Fibroblast of lung (primary cell): ENCODE results near the gene LRRFIP1. TPM values are rescaled to one million over a fixed set of nuclear protein-coding genes. Genes with fewer than 3 reads are reported as not detected.
A peak's percentile ranks its signal among the peaks of the same experiment; 100 is the strongest.

Experiments
- DNase-seq, 2 donors: peaks; one replicate each; pipeline versions ENCODE4 v3.0.0 to v3.0.0-alpha.2; 2010; ENCODE audit warnings: low read depth in 2 of 2
- H2AFZ ChIP-seq: 2 replicates; pipeline ENCODE4 v1.5.1; 2012; ENCODE audit warnings: low read length, control low read depth, inconsistent platforms
- H3K27ac ChIP-seq: 2 replicates; pipeline ENCODE4 v1.5.1; 2011; ENCODE audit warnings: low read length, control low read depth; ENCODE audit not compliant: insufficient read depth
- H3K27me3 ChIP-seq: 2 replicates; pipeline ENCODE4 v1.5.1; 2011; ENCODE audit warnings: mild to moderate bottlenecking, low read length; ENCODE audit not compliant: control insufficient read depth, insufficient read depth
- H3K36me3 ChIP-seq: 2 replicates; pipeline ENCODE4 v1.5.1; 2011; ENCODE audit warnings: low read length; ENCODE audit not compliant: control insufficient read depth, insufficient read depth
- H3K4me1 ChIP-seq: 2 replicates; pipeline ENCODE4 v1.5.1; 2011; ENCODE audit warnings: low read length; ENCODE audit not compliant: control insufficient read depth, insufficient read depth; ENCODE audit errors: extremely low read depth
- H3K4me2 ChIP-seq: 2 replicates; pipeline ENCODE4 v1.5.1; 2011; ENCODE audit warnings: low read length, control low read depth; ENCODE audit not compliant: insufficient read depth; ENCODE audit errors: extremely low read depth
- H3K4me3 ChIP-seq, 4 experiments: fragments of 200-600 bp in 1 of 4; sonication (generic) in 1 of 4; replicated peaks in 1 of 4; 2 replicates each; pipeline ENCODE4 v1.5.1; 2011 to 2016; ENCODE audit warnings: low read length in 4 of 4, low read depth in 3 of 4, mild to moderate bottlenecking in 3 of 4, control low read depth in 2 of 4, inconsistent platforms in 1 of 4, mixed read lengths in 1 of 4; ENCODE audit not compliant: insufficient read depth in 1 of 4; ENCODE audit errors: control extremely low read depth in 1 of 4
- H3K79me2 ChIP-seq: 2 replicates; pipeline ENCODE4 v1.5.1; 2012; ENCODE audit warnings: mild to moderate bottlenecking, low read length, inconsistent platforms; ENCODE audit not compliant: control insufficient read depth, insufficient read depth
- H3K9ac ChIP-seq: 2 replicates; pipeline ENCODE4 v1.5.1; 2011; ENCODE audit warnings: mild to moderate bottlenecking, low read length, control low read depth; ENCODE audit not compliant: insufficient read depth
- H3K9me3 ChIP-seq: 2 replicates; pipeline ENCODE4 v1.5.1; 2012; ENCODE audit warnings: low read depth, low read length; ENCODE audit not compliant: control insufficient read depth, insufficient read depth
- H4K20me1 ChIP-seq: 2 replicates; pipeline ENCODE4 v1.5.1; 2011; ENCODE audit warnings: low read length; ENCODE audit not compliant: control insufficient read depth, insufficient read depth; ENCODE audit errors: extremely low read depth
- EZH2 ChIP-seq: IDR thresholded peaks from 2 replicates; pipeline ENCODE4 v1.5.1; 2012; ENCODE audit warnings: low read length, control low read depth, mild to moderate bottlenecking; ENCODE audit errors: missing control alignments
- polyA plus RNA-seq, 2 donors: library from polyadenylated mRNA; depleted of rRNA in 1 of 2; stranded (reverse) in 1 of 2; unstranded in 1 of 2; fragments of >200 nt; gene quantifications; 2 replicates each; pipeline ENCODE4 v1.2.1, GENCODE V29; 2011 to 2012; ENCODE audit warnings: missing spikeins in 1 of 2
- total RNA-seq: library from RNA; depleted of rRNA; stranded (reverse); fragments of >200 nt; gene quantifications from 2 replicates; pipeline ENCODE4 v1.2.1, GENCODE V29; 2014
- TF ChIP-seq, protein P1 (sequence below), 2 donors: IDR thresholded peaks in 1 of 2; conservative IDR thresholded peaks in 1 of 2; 1 replicate in 1 of 2; 2 replicates in 1 of 2; pipeline ENCODE4 v1.5.1; 2011 to 2012; ENCODE audit warnings: low read length in 2 of 2, control low read depth in 1 of 2, inconsistent platforms in 1 of 2, low read depth in 1 of 2, mild to moderate bottlenecking in 1 of 2

LRRFIP1 gene
- total and polyA plus RNA-seq, 2 donors (not counting 1 experiment from before 2014, with no cell fraction given) = 58.1 to 113 TPM

DNA sequence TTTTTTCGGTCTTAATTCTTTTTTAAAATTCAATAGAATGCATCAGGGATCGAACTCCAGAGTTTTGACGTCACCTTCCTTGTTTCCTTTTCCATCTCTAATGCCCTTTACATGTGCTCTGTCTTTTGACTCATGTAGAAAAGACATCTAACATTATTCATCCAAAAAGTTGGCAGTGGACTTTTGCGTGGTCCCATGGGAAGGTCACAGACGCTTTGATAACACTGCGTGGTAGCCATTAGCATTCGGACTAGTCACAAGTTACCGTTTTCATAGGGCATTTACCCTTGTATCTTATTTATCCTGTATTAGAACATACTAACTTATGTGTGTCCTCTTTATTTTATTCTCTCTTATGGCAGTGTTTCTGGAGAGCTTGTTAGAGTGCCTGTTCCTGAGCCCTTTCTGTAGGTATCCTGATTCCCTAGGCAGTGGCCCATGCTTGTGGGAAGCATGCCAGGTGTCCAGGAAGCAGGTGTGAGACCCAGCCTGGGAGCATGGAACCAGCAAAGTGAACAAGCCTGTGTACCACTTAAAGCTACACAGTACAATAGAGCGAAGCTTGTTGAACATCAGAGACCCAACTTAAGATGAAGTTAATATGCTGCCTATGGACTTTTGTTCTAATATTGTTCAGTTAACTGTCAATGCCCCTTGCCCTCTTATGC, 97.6 kb downstream of the LRRFIP1 start:
- Histone ChIP-seq H3K4me2 (no peak overlapping the region), H3K4me1 (peaks cover 10% of the 10 kb centered on the region), H3K27ac (no peak overlapping the region), H2AFZ (no peak overlapping the region), H4K20me1 (no peaks in the 10 kb centered on the region), H3K4me3 (no peak overlapping the region), H3K9me3 (no peaks in the 10 kb centered on the region), H3K27me3 (no peaks in the 10 kb centered on the region), H3K9ac (no peak overlapping the region), H3K36me3 (peaks cover 3% of the 10 kb centered on the region), H3K79me2 (peaks cover 43% of the 10 kb centered on the region)
- no peak for DNase-seq
- TF ChIP-seq EZH2 = no peak

DNA sequence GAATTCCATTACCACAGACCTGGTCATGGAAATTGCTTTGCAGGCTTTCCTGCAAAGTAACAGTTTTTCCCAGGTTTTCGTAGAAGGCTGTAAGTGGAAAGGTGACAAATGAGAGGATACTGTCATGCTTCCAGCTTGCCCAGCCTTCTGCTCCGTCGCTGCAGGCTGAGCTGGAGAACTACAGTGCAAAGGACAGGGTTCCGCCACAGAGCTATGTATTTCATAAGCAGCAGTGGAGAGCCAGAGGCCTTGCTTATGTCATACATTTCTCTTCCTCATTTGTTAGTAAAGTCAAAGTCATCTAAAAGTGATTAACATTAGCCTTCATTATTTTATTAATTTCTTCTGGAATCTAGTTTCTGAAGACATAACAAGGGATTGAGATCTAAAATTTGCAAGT, 98.3 kb downstream of the LRRFIP1 start:
- Histone ChIP-seq H3K4me2 (no peak overlapping the region), H3K4me3 (no peak overlapping the region), H3K27me3 (no peaks in the 10 kb centered on the region), H3K4me1 (peaks cover 10% of the 10 kb centered on the region), H3K36me3 (peaks cover 2% of the 10 kb centered on the region), H3K27ac (no peak overlapping the region), H3K9me3 (no peaks in the 10 kb centered on the region), H3K9ac (no peak overlapping the region), H3K79me2 (peaks cover 44% of the 10 kb centered on the region), H4K20me1 (no peaks in the 10 kb centered on the region), H2AFZ (no peak overlapping the region)
- TF ChIP-seq, protein P1, sequence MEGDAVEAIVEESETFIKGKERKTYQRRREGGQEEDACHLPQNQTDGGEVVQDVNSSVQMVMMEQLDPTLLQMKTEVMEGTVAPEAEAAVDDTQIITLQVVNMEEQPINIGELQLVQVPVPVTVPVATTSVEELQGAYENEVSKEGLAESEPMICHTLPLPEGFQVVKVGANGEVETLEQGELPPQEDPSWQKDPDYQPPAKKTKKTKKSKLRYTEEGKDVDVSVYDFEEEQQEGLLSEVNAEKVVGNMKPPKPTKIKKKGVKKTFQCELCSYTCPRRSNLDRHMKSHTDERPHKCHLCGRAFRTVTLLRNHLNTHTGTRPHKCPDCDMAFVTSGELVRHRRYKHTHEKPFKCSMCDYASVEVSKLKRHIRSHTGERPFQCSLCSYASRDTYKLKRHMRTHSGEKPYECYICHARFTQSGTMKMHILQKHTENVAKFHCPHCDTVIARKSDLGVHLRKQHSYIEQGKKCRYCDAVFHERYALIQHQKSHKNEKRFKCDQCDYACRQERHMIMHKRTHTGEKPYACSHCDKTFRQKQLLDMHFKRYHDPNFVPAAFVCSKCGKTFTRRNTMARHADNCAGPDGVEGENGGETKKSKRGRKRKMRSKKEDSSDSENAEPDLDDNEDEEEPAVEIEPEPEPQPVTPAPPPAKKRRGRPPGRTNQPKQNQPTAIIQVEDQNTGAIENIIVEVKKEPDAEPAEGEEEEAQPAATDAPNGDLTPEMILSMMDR (conservative IDR thresholded peaks at IDR 0.05 in 1 of 2, IDR thresholded peaks at IDR 0.05 in 1 of 2; ENCODE audit: low read depth in 1 of 2, low read length in 2 of 2) = no peak
- peak in 1 of 2 donors; percentile 39 for DNase-seq

DNA sequence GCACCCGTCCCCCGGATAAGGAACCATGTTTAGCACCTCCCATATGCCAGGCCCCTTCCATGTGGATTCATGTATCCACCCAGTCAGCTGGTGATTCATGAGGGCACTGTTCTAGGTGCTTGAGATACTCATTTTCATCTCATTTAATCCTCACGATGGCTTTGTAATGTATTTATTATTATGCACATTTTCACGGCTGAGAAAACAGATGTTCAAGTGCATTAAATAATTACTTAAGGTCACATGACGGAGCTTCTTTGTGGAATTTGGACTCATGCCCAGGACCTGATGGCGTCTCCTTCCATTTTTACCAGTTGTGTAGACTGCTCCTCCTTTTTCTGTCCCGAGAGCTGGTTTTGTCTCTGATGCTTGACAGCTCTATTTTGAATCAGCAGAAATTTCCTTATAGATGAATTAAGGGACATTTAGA, 99.0 kb downstream of the LRRFIP1 start:
- peak; percentile 84 to 94 for DNase-seq
- peaks cover 2% of the 10 kb centered on the region for H3K36me3 ChIP-seq
- no peak overlapping the region for H3K9ac ChIP-seq
- H3K4me2 ChIP-seq = peak overlapping the region; percentile 25
- H3K4me1 ChIP-seq = peaks cover 18% of the 10 kb centered on the region
- no peak overlapping the region for H3K4me3 ChIP-seq
- H2AFZ ChIP-seq = no peak overlapping the region
- no peaks in the 10 kb centered on the region for H4K20me1 ChIP-seq
- H3K27me3 ChIP-seq = no peaks in the 10 kb centered on the region
- H3K79me2 ChIP-seq = peaks cover 49% of the 10 kb centered on the region
- H3K9me3 ChIP-seq = no peaks in the 10 kb centered on the region
- peak overlapping the region; percentile 2 for H3K27ac ChIP-seq
- no peak for TF ChIP-seq EZH2
- TF ChIP-seq, protein P1 (conservative IDR thresholded peaks at IDR 0.05 in 1 of 2, IDR thresholded peaks at IDR 0.05 in 1 of 2; ENCODE audit: low read depth in 1 of 2, low read length in 2 of 2) = no peak
